ENCODE measurements around the gene MTMR10.

DNA sequence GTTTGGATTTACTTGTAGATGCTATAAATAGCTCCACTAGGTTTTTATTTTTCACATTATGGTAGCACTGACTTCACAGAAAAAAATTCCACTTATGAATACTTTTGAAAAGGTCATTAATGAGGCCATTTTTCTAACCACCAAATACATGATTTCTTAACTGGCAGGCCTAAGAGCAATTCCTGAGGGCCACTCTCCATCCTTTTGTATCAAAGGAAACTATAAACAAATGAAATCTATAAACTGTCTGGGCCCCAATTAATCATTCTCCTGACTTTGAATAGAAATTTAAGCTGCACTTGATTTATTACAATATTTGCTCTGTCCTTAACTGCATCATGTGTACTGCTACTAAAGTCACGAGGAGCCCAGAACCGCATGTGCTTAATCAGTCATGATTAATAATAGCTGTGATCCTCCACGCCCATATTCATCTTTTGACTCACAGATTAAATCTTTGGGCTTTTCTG lies 25.1 kb upstream of the MTMR10 start:
- no peak for TF ChIP-seq POLR2A (IDR thresholded peaks at IDR 0.05; ENCODE audit: low read depth, low read length)
- no peak for TF ChIP-seq TAF1 (IDR thresholded peaks at IDR 0.05; ENCODE audit: low read depth, low read length)
- no peak for TF ChIP-seq POLR2AphosphoS5 (IDR thresholded peaks at IDR 0.05; ENCODE audit: low read depth, low read length)

All from GM12891 (cell line).